DOHH2 (cell line): ENCODE measurements around the gene ENPP7.

Experiments used
- H3F3A ChIP-seq: fragments of 200-600 bp; sonication (generic), shearing (Covaris generic); 2 replicates; pipeline ENCODE4 v1.6.0; 2016; ENCODE audit warnings: antibody characterized with exemption, mild to moderate bottlenecking; ENCODE audit not compliant: control insufficient read depth, insufficient read depth
- H3K27ac ChIP-seq: fragments of 200-600 bp; sonication (generic); 2 replicates; pipeline ENCODE4 v1.5.1; 2014; ENCODE audit warnings: low read depth, mild to moderate bottlenecking, low read length, moderate library complexity
- H3K27me3 ChIP-seq: fragments of 200-600 bp; sonication (generic); 2 replicates; pipeline ENCODE4 v1.6.1; 2014; ENCODE audit warnings: mild to moderate bottlenecking, low read length, mixed read lengths; ENCODE audit not compliant: control insufficient read depth
- H3K36me3 ChIP-seq: fragments of 200-600 bp; sonication (generic); 2 replicates; pipeline ENCODE4 v1.6.1; 2014; ENCODE audit warnings: mild to moderate bottlenecking, low read length, moderate library complexity, mixed read lengths; ENCODE audit not compliant: control insufficient read depth
- H3K4me1 ChIP-seq: fragments of 200-600 bp; sonication (generic); 2 replicates; pipeline ENCODE4 v1.6.1; 2014; ENCODE audit warnings: mild to moderate bottlenecking, low read length, mixed read lengths; ENCODE audit not compliant: control insufficient read depth
- H3K4me2 ChIP-seq: fragments of 200-600 bp; sonication (generic); 2 replicates; pipeline ENCODE4 v1.6.0; 2014; ENCODE audit warnings: mild to moderate bottlenecking, low read length, moderate library complexity
- H3K4me3 ChIP-seq: fragments of 200-600 bp; sonication (generic); 2 replicates; pipeline ENCODE4 v1.5.1; 2014; ENCODE audit warnings: mild to moderate bottlenecking, low read length, mixed read lengths
- H3K79me2 ChIP-seq: fragments of 200-600 bp; sonication (generic); 2 replicates; pipeline ENCODE4 v1.6.1; 2014; ENCODE audit warnings: mild to moderate bottlenecking, low read length, mixed read lengths; ENCODE audit not compliant: control insufficient read depth
- H3K9me2 ChIP-seq: fragments of 200-600 bp; sonication (generic); replicated peaks from 2 replicates; pipeline ENCODE4 v1.6.1; 2014; ENCODE audit warnings: mild to moderate bottlenecking, low read length, mixed read lengths; ENCODE audit not compliant: control insufficient read depth
- H3K9me3 ChIP-seq: fragments of 200-600 bp; sonication (generic); 2 replicates; pipeline ENCODE4 v1.6.1; 2014; ENCODE audit warnings: antibody characterized with exemption, low read length, mixed read lengths; ENCODE audit not compliant: control insufficient read depth, insufficient read depth
- H4K20me1 ChIP-seq: fragments of 200-600 bp; sonication (generic); 2 replicates; pipeline ENCODE4 v1.6.0; 2014; ENCODE audit warnings: low read depth, mild to moderate bottlenecking, antibody characterized with exemption, low read length, moderate library complexity; ENCODE audit not compliant: control insufficient read depth, insufficient read depth
- EZH2phosphoT487 ChIP-seq: fragments of 200-600 bp; sonication (generic); IDR thresholded peaks from 2 replicates; pipeline ENCODE4 v1.6.1; 2017; ENCODE audit warnings: borderline replicate concordance, mild to moderate bottlenecking, antibody characterized with exemption, low read length, moderate library complexity, mixed read lengths
- TF ChIP-seq, protein P1 (sequence below): fragments of 200-600 bp; sonication (generic); IDR thresholded peaks from one replicate; pipeline ENCODE4 v1.5.1; 2014; ENCODE audit warnings: antibody characterized with exemption, mild to moderate bottlenecking, low read depth, low read length; ENCODE audit not compliant: poor library complexity, severe bottlenecking

The ENPP7 gene

DNA sequence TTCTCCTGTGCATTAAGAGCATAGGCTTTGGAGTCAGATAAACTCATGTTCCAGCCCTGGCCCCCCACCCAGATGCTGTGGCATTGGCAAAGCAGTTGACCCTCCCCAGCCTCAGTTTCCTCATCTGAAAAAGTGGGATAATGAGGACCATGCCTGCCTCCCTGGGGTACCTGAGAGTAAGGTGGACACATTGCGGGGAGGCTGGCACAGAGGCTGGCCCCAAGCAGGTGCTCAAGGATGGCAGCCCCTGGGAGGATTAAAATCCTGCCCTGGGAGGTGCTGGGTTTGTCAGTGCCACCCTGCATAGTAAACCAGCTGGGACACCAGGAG is 11.8 kb downstream of the ENPP7 start:
- no peak overlapping the region for H3K27ac ChIP-seq
- H3K27me3 ChIP-seq = peaks cover 10% of the 10 kb centered on the region
- no peaks in the 10 kb centered on the region for H3K9me3 ChIP-seq
- no peak for TF ChIP-seq EZH2phosphoT487
- TF ChIP-seq, protein P1, sequence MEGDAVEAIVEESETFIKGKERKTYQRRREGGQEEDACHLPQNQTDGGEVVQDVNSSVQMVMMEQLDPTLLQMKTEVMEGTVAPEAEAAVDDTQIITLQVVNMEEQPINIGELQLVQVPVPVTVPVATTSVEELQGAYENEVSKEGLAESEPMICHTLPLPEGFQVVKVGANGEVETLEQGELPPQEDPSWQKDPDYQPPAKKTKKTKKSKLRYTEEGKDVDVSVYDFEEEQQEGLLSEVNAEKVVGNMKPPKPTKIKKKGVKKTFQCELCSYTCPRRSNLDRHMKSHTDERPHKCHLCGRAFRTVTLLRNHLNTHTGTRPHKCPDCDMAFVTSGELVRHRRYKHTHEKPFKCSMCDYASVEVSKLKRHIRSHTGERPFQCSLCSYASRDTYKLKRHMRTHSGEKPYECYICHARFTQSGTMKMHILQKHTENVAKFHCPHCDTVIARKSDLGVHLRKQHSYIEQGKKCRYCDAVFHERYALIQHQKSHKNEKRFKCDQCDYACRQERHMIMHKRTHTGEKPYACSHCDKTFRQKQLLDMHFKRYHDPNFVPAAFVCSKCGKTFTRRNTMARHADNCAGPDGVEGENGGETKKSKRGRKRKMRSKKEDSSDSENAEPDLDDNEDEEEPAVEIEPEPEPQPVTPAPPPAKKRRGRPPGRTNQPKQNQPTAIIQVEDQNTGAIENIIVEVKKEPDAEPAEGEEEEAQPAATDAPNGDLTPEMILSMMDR = no peak
- peaks cover 3% of the 10 kb centered on the region for H3K4me1 ChIP-seq
- no peaks in the 10 kb centered on the region for H3K79me2 ChIP-seq
- no peaks in the 10 kb centered on the region for H4K20me1 ChIP-seq
- H3F3A ChIP-seq = no peaks in the 10 kb centered on the region
- H3K4me2 ChIP-seq = no peak overlapping the region
- H3K4me3 ChIP-seq = no peak overlapping the region
- H3K36me3 ChIP-seq = no peaks in the 10 kb centered on the region
- H3K9me2 ChIP-seq = no peaks in the 10 kb centered on the region

DNA sequence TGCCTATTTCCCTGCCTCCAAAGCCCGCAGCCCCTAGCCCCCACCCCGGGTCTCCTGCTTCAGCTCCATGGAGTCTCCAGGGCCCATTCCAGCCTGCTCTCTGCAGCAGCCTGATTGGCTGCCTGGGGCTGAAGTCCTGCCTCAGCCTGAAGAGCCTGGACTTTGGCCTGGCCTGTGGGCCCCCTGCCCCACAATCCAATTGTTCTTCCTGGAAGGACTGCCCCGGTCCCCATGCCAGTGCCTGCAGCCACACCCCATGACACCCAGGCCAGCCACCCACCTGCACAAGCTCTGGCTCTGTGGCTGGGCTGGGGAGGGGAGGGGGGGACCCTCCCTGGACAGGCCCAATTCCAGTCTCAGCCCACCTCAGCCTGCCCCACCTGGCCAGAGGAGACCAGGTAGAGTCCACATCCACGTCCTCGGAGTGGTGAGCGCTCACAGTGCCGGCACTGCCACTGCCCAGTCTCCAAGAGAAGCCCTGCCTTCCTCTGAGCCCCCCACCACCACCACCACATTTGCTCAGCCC is 12.3 kb downstream of the ENPP7 start:
- H3K9me3 ChIP-seq = no peaks in the 10 kb centered on the region
- no peaks in the 10 kb centered on the region for H4K20me1 ChIP-seq
- no peak overlapping the region for H3K4me3 ChIP-seq
- no peaks in the 10 kb centered on the region for H3F3A ChIP-seq
- no peaks in the 10 kb centered on the region for H3K9me2 ChIP-seq
- H3K4me1 ChIP-seq = peaks cover 3% of the 10 kb centered on the region
- H3K4me2 ChIP-seq = no peak overlapping the region
- H3K27ac ChIP-seq = no peak overlapping the region
- H3K36me3 ChIP-seq = no peaks in the 10 kb centered on the region
- H3K27me3 ChIP-seq = peaks cover 10% of the 10 kb centered on the region
- TF ChIP-seq EZH2phosphoT487 = no peak
- TF ChIP-seq, protein P1 = no peak
- no peaks in the 10 kb centered on the region for H3K79me2 ChIP-seq

DNA sequence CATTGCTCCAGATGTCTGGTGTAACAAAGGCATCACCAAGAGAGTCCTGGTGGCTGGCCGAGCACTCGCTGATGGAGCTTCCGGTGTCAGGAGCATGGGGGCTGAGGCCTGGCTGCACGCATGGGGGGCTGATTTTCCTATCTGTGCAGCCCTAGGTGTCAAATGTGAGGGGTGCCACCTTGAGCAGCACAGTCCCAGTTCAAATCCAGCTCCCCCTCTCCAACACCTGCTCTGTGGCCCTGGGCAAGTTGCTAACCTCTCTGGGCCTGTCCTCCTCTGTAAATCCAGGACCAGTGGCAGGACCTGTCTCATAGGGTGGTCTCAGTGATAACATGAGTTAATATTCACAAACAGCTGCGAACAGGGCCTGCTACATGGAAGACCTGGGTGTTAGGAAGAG is 12.9 kb downstream of the ENPP7 start:
- H3F3A ChIP-seq = no peaks in the 10 kb centered on the region

More for the DNA sequence above, 12.9 kb downstream of the ENPP7 start:
- peaks cover 3% of the 10 kb centered on the region for H3K4me1 ChIP-seq
- H3K4me2 ChIP-seq = no peak overlapping the region
- no peaks in the 10 kb centered on the region for H3K79me2 ChIP-seq
- no peak for TF ChIP-seq EZH2phosphoT487
- TF ChIP-seq, protein P1 = no peak
- H3K4me3 ChIP-seq = no peak overlapping the region
- H3K36me3 ChIP-seq = no peaks in the 10 kb centered on the region
- no peaks in the 10 kb centered on the region for H3K9me3 ChIP-seq
- no peaks in the 10 kb centered on the region for H4K20me1 ChIP-seq
- no peak overlapping the region for H3K27ac ChIP-seq
- peaks cover 10% of the 10 kb centered on the region for H3K27me3 ChIP-seq
- H3K9me2 ChIP-seq = no peaks in the 10 kb centered on the region
